ENCODE results near the gene PARD6A.

Gene PARD6A

GRCh38 chr16:67652578-67653127 lies 8.1 kb upstream of the PARD6A start:
- no peak for DNase-seq
- in situ Hi-C loops (cut with MboI; ENCODE audit: low pct_unique_long_range_greater_than_20kb, low sequenced_read_pairs) = loop anchor here (10.0 kb wide), 1 partner anchor 108 kb away; no protein-coding TSS in a partner anchor

GRCh38 chr16:67653128-67653788 lies 7.5 kb upstream of the PARD6A start:
- in situ Hi-C loops (cut with MboI; ENCODE audit: low pct_unique_long_range_greater_than_20kb, low sequenced_read_pairs) = loop anchor here (10.0 kb wide), 1 partner anchor 108 kb away; no protein-coding TSS in a partner anchor
- no peak for DNase-seq

DNA sequence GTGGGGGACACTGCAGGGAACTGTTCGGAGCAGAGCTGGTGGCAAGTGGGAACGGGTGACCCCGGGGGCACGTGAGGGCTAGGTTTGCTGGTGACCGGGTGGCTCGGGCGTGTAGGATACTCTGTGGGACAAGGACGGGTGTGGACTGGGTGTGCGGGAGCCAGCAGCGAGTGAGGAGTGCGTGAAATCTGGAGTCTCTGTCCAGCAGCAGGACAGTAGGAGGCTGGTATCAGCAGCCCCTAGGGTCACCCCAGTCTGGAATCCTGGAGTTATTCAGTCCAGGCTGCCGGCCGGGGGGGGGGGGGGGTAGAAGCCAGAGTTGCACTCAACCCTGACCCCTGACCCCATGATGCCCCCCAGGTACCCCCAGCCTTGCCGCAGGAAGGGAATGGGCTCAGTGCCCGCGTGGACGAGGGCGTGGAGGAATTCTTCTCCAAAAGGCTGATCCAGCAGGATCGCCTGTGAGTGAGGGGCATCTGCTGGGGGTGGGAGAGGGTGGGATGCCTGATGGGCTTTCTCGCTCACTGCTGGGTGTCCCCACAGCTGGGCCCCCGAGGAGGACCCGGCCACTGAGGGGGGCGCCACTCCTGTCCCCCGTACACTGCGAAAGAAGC lies 6.9 kb upstream of the PARD6A start:
- in situ Hi-C loops (cut with MboI; ENCODE audit: low pct_unique_long_range_greater_than_20kb, low sequenced_read_pairs) = loop anchor here (10.0 kb wide), 1 partner anchor 109 kb away; no protein-coding TSS in a partner anchor

GRCh38 chr16:67654403-67654911 lies 6.3 kb upstream of the PARD6A start:
- in situ Hi-C loops (cut with MboI; ENCODE audit: low pct_unique_long_range_greater_than_20kb, low sequenced_read_pairs) = loop anchor here (10.0 kb wide), 1 partner anchor 110 kb away; no protein-coding TSS in a partner anchor
- DNase-seq = no peak

More for the DNA sequence above, 6.9 kb upstream of the PARD6A start:
- DNase-seq = no peak

- in situ Hi-C loops (cut with MboI; ENCODE audit: low pct_unique_long_range_greater_than_20kb, low sequenced_read_pairs) = loop anchor here (10.0 kb wide), 1 partner anchor 111 kb away; no protein-coding TSS in a partner anchor
- DNase-seq = no peak
These were observed 5.4 kb upstream of the PARD6A start for GRCh38 chr16:67655363-67655762.

DNA sequence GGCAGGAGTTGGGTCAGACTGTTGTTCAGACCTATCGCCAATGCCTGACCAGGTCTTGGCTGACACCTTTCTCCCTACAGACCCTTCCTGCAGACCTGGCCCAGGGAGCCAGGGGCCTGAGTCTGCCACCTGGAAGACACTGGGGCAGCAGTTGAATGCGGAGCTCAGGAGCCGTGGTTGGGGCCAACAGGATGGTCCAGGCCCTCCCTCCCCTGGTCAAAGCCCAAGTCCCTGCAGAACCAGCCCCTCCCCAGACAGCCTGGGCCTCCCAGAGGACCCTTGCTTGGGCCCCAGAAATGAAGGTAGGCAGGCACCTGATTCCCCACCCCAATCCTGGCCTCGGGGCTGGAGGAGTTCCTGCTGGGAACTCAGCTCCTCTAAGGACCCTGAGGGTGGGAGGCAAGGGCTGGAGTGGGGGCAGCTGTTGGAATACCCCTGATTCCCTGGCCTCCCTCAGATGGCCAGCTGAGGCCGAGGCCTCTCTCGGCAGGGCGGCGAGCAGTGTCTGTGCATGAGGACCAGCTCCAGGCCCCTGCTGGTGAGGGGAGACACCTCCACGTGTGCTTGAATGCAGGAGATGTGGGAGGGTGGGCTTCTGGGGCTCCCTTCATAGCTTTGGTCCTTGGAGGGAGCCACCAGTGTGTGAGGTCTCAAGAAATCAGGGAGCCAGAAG lies 4.3 kb upstream of the PARD6A start:
- DNase-seq = no peak
- in situ Hi-C loops (cut with MboI; ENCODE audit: low pct_unique_long_range_greater_than_20kb, low sequenced_read_pairs) = loop anchor here (10.0 kb wide), 1 partner anchor 112 kb away; no protein-coding TSS in a partner anchor

DNA sequence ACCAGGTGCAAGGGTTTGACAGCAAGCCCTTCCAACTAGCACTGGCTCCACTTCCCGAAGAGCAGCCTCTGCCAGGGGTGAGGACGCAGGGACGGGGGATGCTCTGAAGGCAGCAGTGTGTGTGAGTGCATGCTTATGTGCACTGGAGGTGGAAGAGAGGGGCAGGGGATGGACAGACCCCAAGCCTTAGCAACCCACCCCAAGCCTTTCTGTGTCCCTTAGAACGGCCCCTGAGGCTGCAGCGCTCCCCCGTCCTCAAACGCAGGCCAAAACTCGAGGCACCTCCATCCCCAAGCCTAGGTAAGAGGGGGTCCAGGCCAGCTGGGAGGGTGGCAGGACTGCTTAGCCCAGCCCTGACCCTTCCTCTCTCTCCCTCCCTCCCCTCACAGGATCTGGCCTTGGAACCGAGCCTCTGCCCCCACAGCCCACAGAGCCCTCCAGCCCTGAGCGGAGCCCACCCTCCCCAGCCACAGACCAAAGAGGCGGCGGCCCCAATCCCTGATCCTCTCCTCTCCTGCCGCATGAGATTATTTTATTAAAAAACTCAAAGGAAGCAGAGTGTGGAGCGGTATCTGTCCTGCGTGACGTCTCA lies 3.6 kb upstream of the PARD6A start:
- in situ Hi-C loops (cut with MboI; ENCODE audit: low pct_unique_long_range_greater_than_20kb, low sequenced_read_pairs) = loop anchor here (10.0 kb wide), 1 partner anchor 112 kb away; no protein-coding TSS in a partner anchor
- DNase-seq = no peak

DNA sequence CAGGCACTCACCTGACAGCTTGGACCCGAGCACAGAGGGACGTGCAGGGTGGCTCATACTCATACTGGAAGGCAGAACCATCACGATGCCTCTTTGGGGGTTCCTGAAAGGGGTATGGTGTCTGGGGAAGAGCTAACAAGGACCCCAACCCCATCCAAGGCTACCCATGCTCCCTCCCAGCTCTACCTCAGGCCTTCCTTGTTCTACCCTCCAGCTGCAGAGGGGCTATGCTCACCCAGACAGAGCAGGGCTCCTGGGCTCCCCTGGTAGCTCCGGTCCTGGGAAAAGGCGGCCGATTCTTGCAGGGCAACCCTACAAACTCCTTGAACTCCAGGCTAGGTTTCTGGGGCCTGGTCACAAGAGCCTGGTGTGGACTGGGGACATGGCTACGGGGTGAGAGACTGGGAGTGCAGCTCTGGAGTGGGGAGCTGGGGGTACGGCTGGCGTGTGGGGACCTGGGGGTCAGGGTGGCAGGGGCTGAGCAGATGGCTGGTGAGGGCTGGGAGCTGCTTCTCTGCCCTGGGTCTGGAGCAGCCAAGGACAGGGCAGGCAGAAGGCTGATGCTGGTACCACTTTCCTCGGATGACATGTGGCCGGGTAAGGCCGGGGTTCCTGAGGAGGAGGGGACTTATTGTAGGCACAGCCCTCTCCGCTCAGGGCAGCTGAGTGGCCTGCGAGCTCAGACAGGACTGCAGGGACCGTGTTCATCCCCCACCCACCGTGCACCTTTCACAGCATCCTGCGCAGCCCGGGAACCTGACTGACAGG lies 2.8 kb upstream of the PARD6A start:
- in situ Hi-C loops (cut with MboI; ENCODE audit: low pct_unique_long_range_greater_than_20kb, low sequenced_read_pairs) = loop anchor here (10.0 kb wide), 1 partner anchor 113 kb away; no protein-coding TSS in a partner anchor
- no peak for DNase-seq

- in situ Hi-C loops (cut with MboI; ENCODE audit: low pct_unique_long_range_greater_than_20kb, low sequenced_read_pairs) = loop anchor here (10.0 kb wide), 1 partner anchor 114 kb away; no protein-coding TSS in a partner anchor
- DNase-seq = no peak
These were observed 1.7 kb upstream of the PARD6A start for GRCh38 chr16:67658849-67659674.

- DNase-seq = peak; percentile 92
- in situ Hi-C loops (cut with MboI; ENCODE audit: low pct_unique_long_range_greater_than_20kb, low sequenced_read_pairs) = loop anchor here (10.0 kb wide), 1 partner anchor 115 kb away; no protein-coding TSS in a partner anchor
These were observed 841 bp upstream of the PARD6A start, which contains the start of gene ACD for GRCh38 chr16:67659675-67660563. TSS of gene ACD (minus strand) at chr16:67660260. CDS start at chr16:67660220, 40 bp downstream.

- peak; percentile 30 for DNase-seq
- in situ Hi-C loops (cut with MboI; ENCODE audit: low pct_unique_long_range_greater_than_20kb, low sequenced_read_pairs) = no loop called here
These were observed 471 bp downstream of the PARD6A start for GRCh38 chr16:67661101-67661761.

- in situ Hi-C loops (cut with MboI; ENCODE audit: low pct_unique_long_range_greater_than_20kb, low sequenced_read_pairs) = no loop called here
These were observed 1.3 kb downstream of the PARD6A start for GRCh38 chr16:67661886-67662652.

GRCh38 chr16:67662653-67663010 lies 1.9 kb downstream of the PARD6A start:
- in situ Hi-C loops (cut with MboI; ENCODE audit: low pct_unique_long_range_greater_than_20kb, low sequenced_read_pairs) = no loop called here
- DNase-seq = no peak

More at GRCh38 chr16:67661886-67662652, 1.3 kb downstream of the PARD6A start:
- no peak for DNase-seq

DNA sequence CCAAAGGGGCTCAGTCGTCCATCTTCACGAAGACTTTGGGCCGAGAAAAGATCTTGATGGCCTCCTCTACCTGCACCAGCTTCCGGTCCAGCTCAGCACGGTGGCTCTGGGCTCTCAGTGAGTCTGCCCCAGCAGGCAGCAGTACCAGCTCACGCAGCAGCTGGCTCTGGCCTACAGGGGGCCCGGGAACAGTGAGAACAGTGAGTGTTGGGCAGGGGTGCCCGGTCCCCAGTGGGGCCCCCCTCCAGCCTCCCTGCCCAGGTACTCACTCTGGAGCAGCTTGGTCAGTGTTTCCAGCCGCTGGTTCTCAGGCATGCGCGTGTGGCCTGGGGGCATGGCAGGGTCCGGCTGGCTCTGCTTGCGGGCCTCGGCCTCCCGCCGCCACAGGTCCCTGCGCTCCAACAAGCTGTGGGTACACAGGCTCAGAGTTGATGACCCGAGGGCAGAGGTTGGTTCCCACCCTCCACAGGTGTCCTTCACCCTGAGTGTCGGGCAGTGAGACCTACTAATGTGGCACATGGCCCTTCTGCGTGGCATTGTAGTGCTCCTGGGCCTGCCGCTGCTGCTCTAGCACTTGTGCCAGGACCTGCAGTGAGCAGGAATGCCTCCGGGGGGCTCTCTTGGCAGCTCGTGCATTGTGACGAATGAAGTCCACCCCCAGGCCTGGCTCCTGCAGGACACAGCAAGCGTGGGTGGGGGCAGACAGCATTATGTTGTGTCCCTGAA lies 2.6 kb downstream of the PARD6A start:
- peak; percentile 35 for DNase-seq
- in situ Hi-C loops (cut with MboI; ENCODE audit: low pct_unique_long_range_greater_than_20kb, low sequenced_read_pairs) = no loop called here

- in situ Hi-C loops (cut with MboI; ENCODE audit: low pct_unique_long_range_greater_than_20kb, low sequenced_read_pairs) = no loop called here
- DNase-seq = no peak
These were observed 3.1 kb downstream of the PARD6A start for GRCh38 chr16:67663877-67664222.
